Breast epithelium (tissue), 3 donors: Measurements from ENCODE around the gene SNX25.

Source experiments
- CTCF ChIP-seq, 3 donors: fragments of 450-650 bp; IDR thresholded peaks; one replicate each; pipeline ENCODE4 v1.5.1; 2016 to 2017; ENCODE audit warnings: antibody characterized with exemption in 3 of 3, mild to moderate bottlenecking in 3 of 3, moderate library complexity in 3 of 3
- POLR2A ChIP-seq: fragments of 450-650 bp; IDR thresholded peaks from one replicate; pipeline ENCODE4 v1.6.1; 2016; ENCODE audit warnings: antibody characterized with exemption, mild to moderate bottlenecking, moderate library complexity

- TF ChIP-seq CTCF (IDR thresholded peaks at IDR 0.05) (no peak), POLR2A (no peak)
Measured at GRCh38 chr4:185296665-185297460, 87.5 kb downstream of the SNX25 start.
